D721Med (cell line): ENCODE measurements around the gene CLEC14A.

Source experiments
- DNase-seq: peaks from one replicate; pipeline ENCODE4 v3.0.0; 2011; ENCODE audit warnings: low spot score; ENCODE audit not compliant: insufficient read length
- FAIRE-seq: peaks from 2 replicates; lab custom pipeline; 2011; peaks lifted over from hg19 to GRCh38; lab: Jason Lieb, UNC
- TF ChIP-seq, protein P1 (sequence below): IDR thresholded peaks from 2 replicates; pipeline ENCODE4 v1.5.1; 2012; ENCODE audit warnings: mild to moderate bottlenecking, control low read depth; ENCODE audit not compliant: insufficient read depth; ENCODE audit errors: missing control alignments

The CLEC14A gene

DNA sequence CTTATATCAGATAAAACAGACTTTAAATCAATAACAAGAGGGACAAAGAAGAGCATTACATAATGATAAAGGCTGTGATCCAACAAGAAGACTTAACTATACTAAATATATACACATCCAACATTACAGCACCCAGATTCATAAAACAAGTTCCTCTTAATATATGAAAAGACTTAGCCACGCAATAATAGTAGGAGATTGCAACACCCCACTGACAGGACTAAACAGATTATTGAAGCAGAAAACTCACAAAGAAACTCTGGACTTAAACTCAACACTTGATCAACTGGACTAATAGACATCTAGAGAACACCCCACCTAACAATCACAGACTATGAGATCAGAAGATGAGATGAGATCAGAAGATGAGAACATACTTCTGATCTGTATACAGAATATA is 5.7 kb upstream of the CLEC14A start:
- DNase-seq (no peak), FAIRE-seq (no peak)
- TF ChIP-seq, protein P1, sequence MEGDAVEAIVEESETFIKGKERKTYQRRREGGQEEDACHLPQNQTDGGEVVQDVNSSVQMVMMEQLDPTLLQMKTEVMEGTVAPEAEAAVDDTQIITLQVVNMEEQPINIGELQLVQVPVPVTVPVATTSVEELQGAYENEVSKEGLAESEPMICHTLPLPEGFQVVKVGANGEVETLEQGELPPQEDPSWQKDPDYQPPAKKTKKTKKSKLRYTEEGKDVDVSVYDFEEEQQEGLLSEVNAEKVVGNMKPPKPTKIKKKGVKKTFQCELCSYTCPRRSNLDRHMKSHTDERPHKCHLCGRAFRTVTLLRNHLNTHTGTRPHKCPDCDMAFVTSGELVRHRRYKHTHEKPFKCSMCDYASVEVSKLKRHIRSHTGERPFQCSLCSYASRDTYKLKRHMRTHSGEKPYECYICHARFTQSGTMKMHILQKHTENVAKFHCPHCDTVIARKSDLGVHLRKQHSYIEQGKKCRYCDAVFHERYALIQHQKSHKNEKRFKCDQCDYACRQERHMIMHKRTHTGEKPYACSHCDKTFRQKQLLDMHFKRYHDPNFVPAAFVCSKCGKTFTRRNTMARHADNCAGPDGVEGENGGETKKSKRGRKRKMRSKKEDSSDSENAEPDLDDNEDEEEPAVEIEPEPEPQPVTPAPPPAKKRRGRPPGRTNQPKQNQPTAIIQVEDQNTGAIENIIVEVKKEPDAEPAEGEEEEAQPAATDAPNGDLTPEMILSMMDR: no peak

DNA sequence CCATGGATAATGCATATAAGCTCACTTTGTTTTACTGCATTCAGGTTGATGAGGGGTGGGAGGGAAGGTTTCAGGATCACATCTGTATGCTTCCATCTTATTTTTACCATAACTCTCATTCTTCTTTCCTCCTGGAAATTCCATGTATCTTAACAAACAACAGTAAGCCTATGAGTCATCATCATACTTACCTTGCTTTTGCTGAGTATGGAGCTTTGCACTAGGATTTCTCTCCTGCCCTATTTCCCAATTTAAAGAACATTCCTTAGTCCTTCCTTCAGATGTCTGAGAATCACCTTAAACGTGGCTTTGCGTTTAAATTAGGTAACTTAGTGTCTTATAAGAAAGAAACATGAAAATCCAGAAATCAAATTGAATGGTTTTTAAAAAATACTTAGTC is 1.6 kb upstream of the CLEC14A start:
- no peak for FAIRE-seq
- DNase-seq: no peak
- TF ChIP-seq, protein P1: no peak

DNA sequence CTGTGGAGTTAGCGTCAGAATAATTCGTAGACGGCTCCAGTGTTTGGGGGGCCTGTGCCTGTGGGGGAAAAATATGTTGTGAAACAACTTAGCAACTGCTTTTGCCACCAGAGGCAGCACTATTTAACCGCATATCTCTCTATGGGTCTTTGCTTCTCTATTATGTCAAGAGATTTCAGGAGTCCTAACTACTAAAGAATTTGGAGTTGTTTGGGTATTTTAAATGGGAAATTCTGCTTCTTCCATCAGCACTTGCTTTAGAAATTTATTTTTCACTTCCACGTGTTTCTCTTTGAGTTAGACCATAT is 594 bp upstream of the CLEC14A start:
- TF ChIP-seq, protein P1: no peak
- DNase-seq (no peak), FAIRE-seq (no peak)

DNA sequence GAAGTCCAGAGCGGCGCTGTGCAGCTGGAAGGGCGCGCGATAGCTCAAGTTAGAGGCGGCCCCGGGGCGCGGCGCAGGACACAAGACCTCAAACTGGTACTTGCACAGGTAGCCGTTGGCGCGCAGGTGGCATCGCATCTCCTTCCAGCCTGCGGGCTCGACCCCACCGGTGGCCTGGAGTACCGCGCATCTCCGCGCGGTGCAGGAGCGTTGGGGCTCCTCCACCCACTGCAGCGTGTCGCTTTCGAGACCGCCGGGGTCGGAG is 553 bp downstream of the CLEC14A start:
- FAIRE-seq: no peak

DNA sequence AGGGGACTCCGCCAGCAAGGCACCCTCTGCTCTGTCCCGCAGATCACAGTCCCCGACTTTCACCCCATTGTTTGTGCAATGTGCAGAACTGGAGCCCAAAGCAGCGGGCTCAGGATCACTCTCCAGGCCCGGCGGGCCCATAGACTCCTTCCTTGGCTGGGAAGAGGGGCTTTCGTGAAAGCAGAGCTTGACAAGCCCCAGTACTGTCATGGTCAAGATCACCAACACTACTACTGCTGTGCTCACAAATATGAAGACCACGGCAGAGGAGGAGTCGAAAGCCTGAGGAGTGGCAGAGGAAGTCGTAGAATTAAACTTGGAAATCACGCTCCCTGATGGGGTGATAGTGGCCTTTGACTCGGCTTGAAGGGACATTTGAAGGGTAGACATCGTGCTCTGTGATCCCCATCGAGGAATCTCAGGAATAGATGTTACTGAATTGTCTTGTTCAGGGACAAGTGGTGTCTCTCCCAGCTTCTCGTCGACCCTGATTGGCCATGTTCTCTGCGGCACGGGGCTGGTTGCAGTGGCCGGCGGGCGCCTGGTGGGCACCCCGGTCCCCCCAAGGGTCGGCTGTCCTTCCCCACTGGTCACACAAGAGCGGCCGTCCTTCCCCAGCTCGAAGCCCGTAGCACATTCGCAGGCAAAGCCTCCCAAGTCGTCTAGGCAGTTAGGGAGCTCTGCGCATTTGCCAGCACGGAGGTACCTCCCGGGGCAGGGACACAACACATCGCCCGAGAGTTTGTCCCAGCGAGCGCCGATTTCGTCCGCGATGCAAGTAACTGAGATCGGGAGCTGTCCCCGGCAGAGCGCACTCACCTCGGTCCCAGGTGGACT is 1.1 kb downstream of the CLEC14A start:
- FAIRE-seq (no peak), DNase-seq (no peak)
- TF ChIP-seq, protein P1: no peak

More for the DNA sequence above, 553 bp downstream of the CLEC14A start:
- TF ChIP-seq, protein P1: no peak
- no peak for DNase-seq

DNA sequence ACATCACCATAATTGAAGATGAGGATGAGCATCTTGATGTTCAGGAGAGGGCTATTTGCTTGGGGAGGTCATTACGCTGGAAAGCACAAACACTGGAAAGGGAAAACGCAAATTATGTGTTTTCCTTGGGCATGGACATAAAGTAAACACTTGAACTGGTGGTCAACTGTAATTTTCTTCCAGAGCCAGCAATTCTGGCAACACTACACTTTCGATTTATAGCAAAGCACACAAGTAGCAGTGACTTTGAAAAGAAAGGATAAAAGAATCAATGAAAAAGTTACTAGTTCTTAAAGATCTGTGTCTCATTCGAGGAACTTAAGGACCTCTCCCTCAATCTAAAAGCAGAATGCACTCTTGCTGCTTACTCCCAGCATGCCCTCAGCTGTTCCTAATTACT is 2.2 kb downstream of the CLEC14A start:
- FAIRE-seq (no peak), DNase-seq (no peak)
- TF ChIP-seq, protein P1: no peak

DNA sequence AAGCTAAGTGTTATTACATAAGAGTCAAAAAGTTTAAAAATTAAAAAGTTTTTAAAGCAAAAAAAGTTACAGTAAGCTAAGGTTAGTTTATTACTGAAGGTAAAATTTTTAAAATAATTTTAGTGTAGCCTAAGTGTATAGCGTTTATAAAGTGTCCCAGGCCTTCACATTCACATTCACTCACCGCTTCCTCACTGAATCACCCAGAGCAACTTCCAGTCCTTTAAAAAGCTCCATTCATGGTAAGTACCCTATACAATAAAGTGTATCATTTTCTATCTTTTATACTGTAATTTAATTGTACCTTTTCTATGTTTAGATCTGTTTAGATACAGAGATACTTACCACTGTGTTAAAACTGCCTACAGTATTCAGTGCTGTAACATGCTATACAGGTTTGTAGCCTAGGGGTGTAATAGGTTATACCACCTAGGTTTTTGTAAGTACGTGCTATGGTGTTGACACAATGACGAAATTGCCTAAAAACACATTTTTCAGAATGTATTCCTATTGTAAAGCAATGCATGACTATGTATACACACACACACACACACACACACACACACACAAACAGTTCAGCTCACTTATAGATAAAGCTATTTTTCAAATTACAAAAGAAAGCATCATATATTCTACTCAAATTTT is 3.7 kb downstream of the CLEC14A start:
- DNase-seq (no peak), FAIRE-seq (no peak)
- TF ChIP-seq, protein P1: no peak
